Activated CD8-positive, alpha-beta memory T cell treated with anti-CD3 and anti-CD28 coated beads, Interleukin-2, amount 50 U/mL, for 4 hours (primary cell): ENCODE data around the gene CBX5.
"Not testable (repeated sequence)": the region's sequence is repeated elsewhere in the genome, so short reads cannot be mapped to it uniquely, and the experiment has no call there.

Source experiments
- DNase-seq: peaks from one replicate; pipeline ENCODE4 v3.0.0-alpha.2; 2020

CBX5 gene

GRCh38 chr12:54279632-54280467, at the start of gene CBX5:
CBX5 (minus strand) TSS chr12:54280122; CDS start chr12:54257650, 22,472 bp downstream.
- peak; percentile 99 for DNase-seq

DNA sequence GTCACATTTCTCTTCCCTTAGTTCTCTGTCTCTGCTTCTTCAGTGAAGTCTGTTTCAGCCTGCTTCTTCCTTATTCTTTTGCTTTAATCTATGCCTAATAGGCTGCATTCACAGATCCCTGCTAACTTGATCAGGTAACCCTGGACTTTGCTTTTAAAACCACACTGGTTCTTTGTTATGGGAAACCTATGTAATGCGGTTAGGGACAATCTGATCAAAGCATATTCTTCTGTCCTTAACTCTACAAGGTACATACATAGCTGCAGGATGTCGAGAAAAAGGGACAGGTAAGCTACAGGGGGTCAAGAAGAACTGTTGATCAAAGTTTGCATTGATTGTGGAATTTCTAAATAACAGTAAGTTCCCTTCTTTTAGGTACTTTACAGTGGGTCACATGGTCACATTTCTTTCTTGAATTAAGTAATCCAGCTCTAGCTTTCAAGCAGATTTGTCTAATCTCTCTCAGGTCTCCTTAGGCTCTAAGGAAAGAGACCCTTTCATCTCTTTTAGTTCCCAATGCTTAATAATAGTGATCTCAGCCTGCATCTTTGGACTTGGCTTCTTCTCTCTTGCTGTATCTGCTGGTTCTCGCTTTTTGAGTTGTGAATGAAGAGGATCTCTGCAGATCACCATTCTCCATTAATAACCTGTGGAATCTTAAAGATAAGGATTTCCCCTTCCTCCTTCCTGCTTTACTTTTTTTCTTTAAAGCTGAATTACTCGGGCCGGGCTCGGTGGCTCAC, 48.8 kb upstream of the CBX5 start:
- DNase-seq, result no peak

- not testable (repeated sequence) for DNase-seq
These were observed 45.7 kb upstream of the CBX5 start for GRCh38 chr12:54325442-54326109.

DNA sequence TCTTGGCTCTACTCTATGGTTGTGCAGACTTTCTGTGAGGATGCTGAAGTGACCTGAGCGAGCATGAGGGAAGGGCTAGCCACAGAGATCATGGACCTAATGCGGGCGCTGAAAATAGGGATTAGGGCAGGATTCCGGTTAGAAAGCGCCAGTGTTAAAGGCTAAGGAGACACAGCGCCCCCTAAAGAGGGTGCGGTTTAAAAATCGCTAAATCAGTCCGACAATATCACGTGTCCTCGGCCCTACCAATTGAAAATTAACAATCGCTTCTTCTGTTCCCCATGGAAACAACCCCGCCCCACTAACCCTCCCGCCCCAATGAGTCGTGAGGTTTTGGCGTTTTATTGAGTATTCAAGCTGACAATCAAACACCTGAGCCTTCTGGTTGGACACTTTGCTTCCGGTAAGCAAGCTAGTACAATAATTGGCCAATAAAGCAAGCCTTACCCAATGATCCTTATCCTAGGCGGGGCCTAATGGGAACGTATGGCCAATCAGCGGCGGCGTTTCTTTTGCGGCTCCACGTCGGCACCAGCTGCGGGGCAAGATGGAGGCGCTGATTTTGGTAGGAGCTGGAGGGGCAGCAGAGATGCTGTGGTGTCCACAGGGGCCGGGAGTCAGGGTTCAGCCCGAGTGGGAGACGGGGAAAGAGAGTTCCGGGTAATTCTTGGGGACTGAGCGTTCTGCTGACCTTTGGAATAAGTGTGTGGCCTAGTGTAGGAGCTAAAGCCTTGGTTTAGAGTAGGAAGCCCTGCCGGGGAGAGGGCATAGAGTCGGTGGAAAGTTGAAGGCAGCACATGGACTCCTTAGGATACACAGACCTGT, 44.9 kb upstream of the CBX5 start, which contains the start of gene COPZ1:
COPZ1 (plus strand) TSS at position 515 of the 825 bp plus-strand sequence; CDS start at position 548, 33 bp downstream.
- DNase-seq, result peak; percentile 87

GRCh38 chr12:54321363-54321762, 41.4 kb upstream of the CBX5 start:
- DNase-seq, result no peak

DNA sequence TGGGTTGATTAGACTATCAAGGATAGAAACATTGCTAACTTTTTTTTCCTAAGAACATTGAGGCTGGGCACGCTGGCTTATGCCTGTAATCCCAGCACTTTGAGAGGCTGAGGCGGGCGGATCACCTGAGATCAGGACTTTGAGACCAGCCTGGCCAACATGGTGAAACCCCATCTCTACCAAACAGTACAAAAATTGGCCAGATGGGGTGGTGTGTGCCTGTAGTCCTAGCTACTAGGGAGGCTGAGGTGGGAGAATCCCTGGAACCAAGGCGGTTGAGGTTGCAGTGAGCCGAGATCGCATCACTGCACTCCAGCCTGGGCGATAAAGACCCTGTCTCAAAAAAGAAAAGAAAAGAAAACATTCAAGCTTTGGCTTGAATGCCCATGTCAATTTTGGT, 32.4 kb upstream of the CBX5 start:
- not testable (repeated sequence) for DNase-seq

GRCh38 chr12:54311051-54311450, 31.1 kb upstream of the CBX5 start:
- no peak for DNase-seq

GRCh38 chr12:54306925-54307741, 27.2 kb upstream of the CBX5 start:
- no peak for DNase-seq

DNA sequence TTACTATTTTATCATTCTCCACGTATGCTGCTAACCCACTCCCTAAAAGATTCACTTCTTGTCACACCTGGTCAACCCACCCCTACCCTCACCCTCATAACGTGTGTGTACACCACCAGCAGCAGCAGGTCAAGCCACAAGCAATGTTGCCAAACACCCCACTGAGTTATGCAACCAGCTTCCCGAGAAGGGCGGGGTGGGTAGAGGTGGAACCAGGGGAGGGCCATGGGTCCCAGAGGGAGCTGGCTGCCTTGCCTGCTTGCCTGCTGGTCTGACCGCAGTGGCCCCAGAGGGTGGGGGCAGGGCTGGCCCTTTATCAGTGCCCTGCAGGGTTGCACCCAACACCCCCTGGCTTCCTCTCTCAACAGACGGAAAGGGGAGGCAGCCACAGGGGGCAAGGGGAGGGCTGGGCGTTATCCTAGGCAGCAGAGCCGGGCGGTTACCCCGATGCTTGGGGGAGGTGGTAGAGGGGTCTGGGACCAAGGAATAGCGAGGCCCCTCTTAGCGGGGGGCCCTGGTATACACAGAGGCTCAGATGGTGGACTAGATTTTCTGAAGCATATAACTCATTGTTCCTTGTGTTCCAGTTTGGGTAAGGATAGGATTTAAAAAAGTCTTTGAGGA, 24.4 kb upstream of the CBX5 start:
- peak; percentile 32 for DNase-seq

DNA sequence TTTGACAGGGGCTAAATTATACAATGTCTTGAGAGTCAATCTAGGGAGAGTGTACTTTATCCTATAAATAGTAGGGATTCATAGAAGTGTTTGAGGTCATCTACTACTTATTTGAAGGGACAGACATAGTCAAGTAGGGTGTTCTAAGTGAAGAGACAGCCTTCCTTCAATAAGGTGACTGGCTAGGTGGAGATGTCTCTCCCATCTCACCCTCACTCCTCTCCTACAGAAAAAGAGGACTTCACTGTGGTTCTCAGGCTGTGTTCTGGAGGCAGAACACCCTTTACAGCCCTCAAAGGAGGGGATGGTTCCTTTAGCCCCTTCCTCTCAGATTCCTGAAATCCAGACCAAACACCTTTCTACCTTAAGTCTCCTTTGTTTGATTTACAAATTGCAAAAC, 23.7 kb upstream of the CBX5 start:
- DNase-seq, result no peak

DNA sequence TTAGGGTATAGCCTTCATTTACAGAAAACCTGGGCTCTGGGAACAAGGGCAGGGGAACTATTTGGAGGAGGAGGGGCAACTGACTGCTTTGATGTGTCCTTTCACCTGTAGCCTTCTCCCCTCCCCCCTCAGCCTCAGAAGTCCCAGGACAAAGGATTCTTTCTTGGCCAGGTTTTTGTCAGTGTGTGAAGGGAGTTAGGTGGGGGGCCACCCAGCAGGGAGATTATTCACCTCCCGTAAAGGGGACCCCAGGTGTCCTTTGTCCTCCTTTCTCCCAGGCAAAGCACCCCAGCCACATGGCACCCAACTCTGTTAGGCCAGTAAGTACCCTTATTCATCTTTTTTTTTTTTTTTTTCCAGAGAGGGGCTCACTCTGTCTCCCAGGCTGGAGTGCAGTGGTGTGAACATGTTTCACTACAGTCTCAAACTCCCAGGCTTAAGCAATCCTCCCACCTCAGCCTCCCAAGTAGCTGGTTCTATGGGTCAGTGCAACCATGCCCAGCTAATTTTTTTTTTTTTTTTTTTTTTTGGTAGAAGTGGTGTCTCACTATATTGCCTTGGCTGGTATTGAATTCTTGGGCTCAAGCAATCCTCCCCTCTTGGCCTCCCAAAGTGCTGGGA, 21.6 kb upstream of the CBX5 start:
- no peak for DNase-seq

DNA sequence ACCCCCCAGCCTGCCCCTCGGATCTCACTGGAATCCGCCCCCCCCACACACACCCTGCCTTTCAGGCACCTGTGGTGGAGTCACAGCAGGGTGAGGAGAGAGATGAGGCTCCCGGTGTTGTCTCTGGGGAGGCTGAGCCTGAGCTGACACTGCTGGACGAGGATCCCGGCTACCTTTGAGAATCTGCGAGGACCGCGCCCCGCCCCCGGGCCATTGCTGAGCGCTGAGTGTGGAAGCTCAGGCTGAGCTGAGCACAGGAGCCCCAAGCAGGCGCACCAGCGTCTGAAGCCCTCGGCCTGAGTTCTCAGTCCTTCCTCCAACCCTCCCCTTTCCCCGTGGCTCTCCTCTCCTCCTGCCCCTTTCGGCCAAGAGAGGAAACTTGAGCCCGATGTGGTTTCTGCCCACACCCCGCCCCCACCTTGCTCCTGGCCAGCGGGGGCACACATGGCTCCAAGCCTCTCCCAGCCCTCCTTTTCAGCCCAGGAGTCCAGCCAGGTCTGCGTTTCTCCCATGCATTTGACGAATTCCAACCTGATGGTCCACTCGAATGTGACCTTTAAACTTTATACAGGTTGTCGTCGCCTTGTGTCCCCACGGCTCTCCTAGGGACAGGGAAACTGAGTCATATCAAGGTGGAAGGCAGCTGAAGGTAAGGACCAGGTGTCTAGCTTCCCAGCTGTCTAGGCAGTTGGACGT, 21.0 kb upstream of the CBX5 start, which contains the start of gene NFE2:
NFE2 (minus strand) TSS at position 284 of the 696 bp plus-strand sequence. CDS start 5,767 bp downstream, outside the sequence.
- no peak for DNase-seq

GRCh38 chr12:54300225-54300731, 20.4 kb upstream of the CBX5 start:
- DNase-seq, result no peak

DNA sequence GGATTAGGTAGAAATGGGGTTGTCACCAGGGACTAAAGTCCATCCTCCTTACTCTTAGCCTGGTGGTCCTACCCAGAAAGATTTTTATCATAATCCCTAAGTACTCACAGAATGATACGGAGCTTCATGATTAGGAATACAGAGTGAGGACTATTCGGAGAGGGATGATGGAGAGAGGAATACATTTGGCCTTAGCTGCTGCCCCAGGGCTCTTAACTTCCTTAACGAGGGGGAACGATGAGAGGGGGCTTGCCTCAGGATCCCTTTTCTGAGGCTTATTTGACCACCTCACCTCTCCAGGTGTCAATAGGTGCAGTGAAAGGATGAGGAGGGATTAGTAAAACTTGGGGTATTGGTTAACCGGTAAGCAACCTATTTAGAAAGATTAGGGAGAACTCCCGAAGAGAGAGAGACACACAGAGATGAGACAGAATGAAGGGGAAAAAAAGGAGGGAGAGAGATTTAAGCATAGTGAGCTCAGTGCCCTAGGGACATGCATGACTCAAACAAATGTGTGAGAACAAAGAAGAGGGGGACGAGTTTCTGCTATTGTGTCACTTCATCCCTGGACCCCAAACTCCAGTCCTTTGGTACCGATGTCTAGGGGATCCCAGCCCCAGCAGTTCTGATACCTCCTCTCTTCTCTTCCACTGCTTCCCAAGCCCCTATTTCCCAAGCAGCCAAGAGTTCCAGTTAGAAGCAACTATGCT, 19.7 kb upstream of the CBX5 start:
- no peak for DNase-seq

GRCh38 chr12:54298904-54299303, 19.0 kb upstream of the CBX5 start:
- no peak for DNase-seq

DNA sequence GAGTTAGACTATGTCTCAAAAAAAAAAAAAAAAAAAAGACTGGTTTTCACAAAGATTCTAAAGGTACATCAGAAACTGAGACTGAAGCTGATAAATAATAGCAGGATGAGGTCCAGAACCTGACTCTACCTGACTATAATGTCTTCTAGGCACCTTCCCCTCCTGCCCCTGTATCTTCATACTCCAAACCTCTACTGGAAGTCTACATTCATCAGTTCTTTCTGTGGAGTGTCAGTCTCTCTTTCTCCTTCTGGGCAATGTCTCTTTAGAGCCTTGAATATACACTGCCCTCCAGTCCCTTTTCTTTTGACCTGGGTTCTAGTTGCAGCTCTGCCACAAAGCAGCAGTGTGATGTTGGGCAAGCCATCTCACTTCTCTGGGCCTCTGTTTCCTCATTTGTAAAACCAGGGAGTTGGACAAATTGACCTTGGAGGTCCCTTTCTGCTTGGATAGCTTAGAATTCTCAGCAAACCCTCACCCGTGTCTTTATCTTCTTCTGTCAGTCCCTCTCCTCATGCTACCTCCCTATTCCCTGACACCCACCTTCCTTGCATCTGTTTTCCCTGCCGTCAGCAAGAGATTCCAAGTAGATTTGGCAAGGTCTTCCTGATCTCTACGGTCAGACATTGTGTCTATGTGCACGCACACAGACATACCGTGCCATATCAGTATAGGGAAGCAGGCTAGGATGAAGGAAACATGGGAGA, 16.6 kb upstream of the CBX5 start:
- no peak for DNase-seq

GRCh38 chr12:54294953-54295566, 15.1 kb upstream of the CBX5 start:
- no peak for DNase-seq
